Measurements from ENCODE around the gene DAGLB.

DAGLB gene

GRCh38 chr7:6430974-6431373 is 16.8 kb downstream of the DAGLB start:
- no peak for TF ChIP-seq CTCF (IDR thresholded peaks at IDR 0.05; ENCODE audit: control insufficient read depth, extremely low read depth, insufficient read depth)
- no peak for DNase-seq (ENCODE audit: low read depth)
- H3K4me3 ChIP-seq (ENCODE audit: low read depth, low read length) = no peak overlapping the region

- no peak for TF ChIP-seq CTCF (IDR thresholded peaks at IDR 0.05; ENCODE audit: control insufficient read depth, extremely low read depth, insufficient read depth)
- H3K4me3 ChIP-seq (ENCODE audit: low read depth, low read length) = no peak overlapping the region
- DNase-seq (ENCODE audit: low read depth) = no peak
Observed at GRCh38 chr7:6430271-6430940, 17.3 kb downstream of the DAGLB start.

DNA sequence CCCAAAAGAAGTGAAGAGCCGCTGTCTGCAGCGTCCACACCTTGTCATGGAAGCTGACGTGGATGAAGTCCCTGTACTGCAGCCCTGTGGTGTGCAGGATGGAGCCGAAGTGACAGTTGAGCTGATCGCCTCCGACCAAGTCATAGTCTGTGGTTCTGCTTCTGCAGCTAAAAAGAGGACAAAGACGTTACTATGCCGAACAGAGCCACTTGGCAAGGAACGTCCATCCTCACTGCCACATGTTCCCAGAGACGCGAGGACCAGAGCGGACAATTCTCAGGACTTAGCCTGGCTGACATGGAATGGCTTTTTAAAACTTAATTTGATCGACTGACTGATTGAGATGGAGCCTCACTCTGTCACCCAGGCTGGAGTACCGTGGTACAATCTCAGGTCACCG is 21.8 kb downstream of the DAGLB start:
- no peak for DNase-seq (ENCODE audit: low read depth)
- no peak overlapping the region for H3K4me3 ChIP-seq (ENCODE audit: low read depth, low read length)
- no peak for TF ChIP-seq CTCF (IDR thresholded peaks at IDR 0.05; ENCODE audit: control insufficient read depth, extremely low read depth, insufficient read depth)

- H3K4me3 ChIP-seq (ENCODE audit: low read depth, low read length) = no peak overlapping the region
- no peak for DNase-seq (ENCODE audit: low read depth)
- TF ChIP-seq CTCF (IDR thresholded peaks at IDR 0.05; ENCODE audit: control insufficient read depth, extremely low read depth, insufficient read depth) = no peak
Observed at GRCh38 chr7:6423942-6424701, 23.6 kb downstream of the DAGLB start.

- H3K4me3 ChIP-seq (ENCODE audit: low read depth, low read length) = no peak overlapping the region
Observed at GRCh38 chr7:6422926-6423632, 24.7 kb downstream of the DAGLB start.

GRCh38 chr7:6422095-6422494 is 25.7 kb downstream of the DAGLB start:
- no peak for DNase-seq (ENCODE audit: low read depth)
- TF ChIP-seq CTCF (IDR thresholded peaks at IDR 0.05; ENCODE audit: control insufficient read depth, extremely low read depth, insufficient read depth) = no peak
- H3K4me3 ChIP-seq (ENCODE audit: low read depth, low read length) = no peak overlapping the region

More at GRCh38 chr7:6422926-6423632, 24.7 kb downstream of the DAGLB start:
- DNase-seq (ENCODE audit: low read depth) = no peak
- TF ChIP-seq CTCF (IDR thresholded peaks at IDR 0.05; ENCODE audit: control insufficient read depth, extremely low read depth, insufficient read depth) = no peak

All from LNCaP clone FGC (cell line).